GM13976 (cell line): ENCODE data around the gene SLC9B1.

Experiments used
- DNase-seq: peaks from one replicate; pipeline ENCODE4 v3.0.0; 2012; ENCODE audit warnings: low spot score
- CTCF ChIP-seq: IDR thresholded peaks from 2 replicates; pipeline ENCODE4 v1.5.1; 2012; ENCODE audit warnings: borderline replicate concordance, mild to moderate bottlenecking; ENCODE audit not compliant: insufficient read depth; ENCODE audit errors: extremely low read depth, missing control alignments, control extremely low read depth
- in situ Hi-C: fragments of 300-500 bp; cut with MboI; formaldehyde crosslinking; loops from one replicate; pipeline ENCODE4 v1.12.0; 2022; ENCODE audit warnings: low sequenced_read_pairs, mixed read lengths, inconsistent platforms; ENCODE audit not compliant: unreplicated experiment

The SLC9B1 gene

DNA sequence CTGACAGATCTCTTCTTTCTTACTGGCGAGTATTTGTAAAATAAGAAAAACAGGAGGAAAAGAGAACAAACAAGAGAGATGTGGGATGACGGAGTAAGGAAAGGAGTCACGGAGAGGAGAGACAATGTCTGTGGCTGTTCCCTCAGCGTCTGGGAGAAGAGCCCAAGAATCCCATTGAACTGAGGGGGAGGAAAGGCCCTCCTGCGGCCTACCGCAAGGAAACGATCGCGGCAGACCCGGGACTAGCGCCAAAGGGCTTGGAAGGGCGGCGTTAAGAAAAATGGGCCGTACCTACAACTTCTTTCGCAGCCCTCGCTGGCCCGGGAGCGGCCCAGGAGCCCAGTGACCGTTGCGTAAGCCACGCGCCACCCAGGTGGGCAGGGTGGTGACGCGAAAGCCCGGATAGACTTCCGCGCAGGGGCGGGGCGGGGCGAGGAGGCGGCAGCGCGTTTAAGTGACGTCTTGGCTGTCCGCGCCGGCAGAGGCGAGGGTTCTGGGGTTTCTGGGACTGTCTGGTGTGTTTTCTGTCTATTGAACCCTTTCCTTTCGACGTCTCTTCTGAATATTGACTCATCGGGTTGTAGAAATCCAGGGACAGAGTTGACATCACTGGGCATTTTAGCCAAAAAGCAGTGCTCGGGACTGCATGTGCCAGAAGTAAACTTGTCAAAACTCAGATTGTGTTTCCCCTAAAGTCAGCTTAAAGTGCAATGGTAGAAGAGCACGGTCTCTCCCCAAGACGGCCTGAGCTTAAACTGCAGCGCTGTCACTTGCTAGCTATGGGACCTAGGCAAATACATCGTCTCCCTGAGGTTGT is at the start of gene SLC9B1:
Gene SLC9B1, minus strand, starts transcription at position 398 of the 817 bp plus-strand sequence. CDS start 27,994 bp downstream, outside the sequence.
- DNase-seq: peak; percentile 90
- no peak for TF ChIP-seq CTCF
- in situ Hi-C loops: no loop called here

- no peak for DNase-seq
These were observed 48.5 kb upstream of the SLC9B1 start for GRCh38 chr4:103067841-103068547.

GRCh38 chr4:103060453-103061148 is 41.1 kb upstream of the SLC9B1 start:
- DNase-seq: no peak
- in situ Hi-C loops: no loop called here
- no peak for TF ChIP-seq CTCF

More at GRCh38 chr4:103067841-103068547, 48.5 kb upstream of the SLC9B1 start:
- in situ Hi-C loops: no loop called here
- TF ChIP-seq CTCF: no peak

DNA sequence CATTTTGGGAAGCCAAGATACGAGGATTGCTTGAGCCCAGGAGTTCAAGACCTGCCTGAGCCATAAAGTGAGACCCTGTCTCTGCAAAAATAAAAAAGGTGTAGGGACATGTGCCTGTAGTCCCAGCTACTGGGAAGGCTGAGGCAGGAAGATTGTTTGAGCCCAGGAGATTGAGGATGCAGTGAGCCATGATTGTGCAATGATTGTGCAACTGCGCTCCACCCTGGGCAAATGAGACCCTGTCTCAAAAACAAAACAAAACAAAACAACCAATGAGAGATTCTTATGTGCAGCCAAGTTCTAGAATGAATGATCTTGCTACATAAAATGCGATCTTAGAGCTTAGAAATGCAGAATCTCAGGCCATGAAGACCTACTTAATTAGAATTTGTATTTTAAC is 34.5 kb upstream of the SLC9B1 start:
- no peak for DNase-seq
- no peak for TF ChIP-seq CTCF
- in situ Hi-C loops: no loop called here

DNA sequence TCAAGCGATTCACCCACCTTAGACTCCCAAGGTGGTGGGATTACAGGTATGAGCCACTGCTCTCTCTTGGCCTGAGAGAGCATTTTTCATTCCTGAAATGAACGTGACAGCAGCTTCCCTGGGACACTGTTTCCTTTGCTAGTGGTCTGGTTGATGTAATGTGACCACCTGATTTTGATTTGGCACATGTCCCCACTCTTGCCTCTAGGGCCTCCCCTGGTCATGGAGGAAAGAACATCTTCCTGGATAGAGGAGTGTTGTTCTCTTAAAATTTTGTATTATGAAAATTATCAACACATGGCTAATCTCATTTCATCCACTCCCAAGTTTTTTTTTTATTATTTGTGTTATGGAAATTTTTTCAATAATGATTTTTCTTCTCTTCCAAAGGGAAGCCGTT is 33.3 kb upstream of the SLC9B1 start:
- no peak for DNase-seq
- no peak for TF ChIP-seq CTCF
- in situ Hi-C loops: no loop called here

DNA sequence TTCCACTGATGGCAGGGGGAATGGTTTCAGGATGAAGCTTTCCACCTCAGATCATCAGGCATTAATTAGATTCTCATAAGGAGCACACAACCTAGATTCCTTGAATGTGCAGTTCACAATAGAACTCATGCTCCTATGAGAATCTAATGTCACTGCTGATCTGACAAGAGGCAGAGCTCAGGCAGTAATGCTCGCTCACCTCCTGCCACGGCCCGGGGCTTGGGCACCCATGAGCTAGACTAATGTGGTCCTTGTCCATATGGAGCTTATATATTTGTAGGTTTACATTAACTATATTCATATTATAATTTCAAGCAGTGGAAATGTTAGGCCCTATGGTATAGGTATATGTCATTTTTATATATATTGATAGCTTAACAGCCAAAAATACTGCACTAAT is 32.6 kb upstream of the SLC9B1 start:
- in situ Hi-C loops: no loop called here
- no peak for DNase-seq
- TF ChIP-seq CTCF: no peak
